Measurements from ENCODE around the gene HINT2. TPM values are rescaled to one million over a fixed set of nuclear protein-coding genes. Genes with fewer than 3 reads are reported as not detected.
A peak's percentile ranks its signal among the peaks of the same experiment; 100 is the strongest.

Gene HINT2
- total and polyA plus RNA-seq, 5 donors = 56.7 to 108 (median 60.4) TPM

DNA sequence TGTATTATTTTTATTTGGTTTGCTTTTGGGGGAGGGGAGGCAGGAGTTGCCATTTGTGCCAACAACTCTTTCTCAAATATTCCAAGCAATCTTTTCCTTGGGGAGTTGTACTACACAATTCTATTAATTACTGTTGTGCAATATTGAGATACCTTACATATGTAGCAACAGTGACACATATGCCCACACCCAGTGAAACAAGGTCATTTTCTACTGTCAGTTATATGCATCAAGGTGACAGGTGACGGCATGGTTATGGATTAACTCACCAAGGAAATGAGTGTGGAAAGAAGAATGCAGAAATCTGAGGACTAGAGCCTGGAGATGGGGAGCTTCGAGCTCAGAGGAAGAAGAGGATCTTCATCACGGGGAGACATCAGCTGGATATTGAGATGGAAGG lies 42.9 kb downstream of the HINT2 start:
- H3K27me3 ChIP-seq (ENCODE audit: control insufficient read depth, insufficient read depth) = no peaks in the 10 kb centered on the region
- intact Hi-C loops (cut with DNase I) = no loop called here
- ATAC-seq = no peak
- 89% methylated on average over 3 of the region's 3 CpGs for WGBS
- no peak overlapping the region for H3K4me3 ChIP-seq (ENCODE audit: low read length)
- peaks cover 12% of the 10 kb centered on the region for H3K4me1 ChIP-seq (ENCODE audit: control insufficient read depth, insufficient read depth, low read length)
- no peak overlapping the region for H3K27ac ChIP-seq (ENCODE audit: low read length)
- no peak for DNase-seq
- no peaks in the 10 kb centered on the region for H3K9me3 ChIP-seq (ENCODE audit: control insufficient read depth, low read length)

DNA sequence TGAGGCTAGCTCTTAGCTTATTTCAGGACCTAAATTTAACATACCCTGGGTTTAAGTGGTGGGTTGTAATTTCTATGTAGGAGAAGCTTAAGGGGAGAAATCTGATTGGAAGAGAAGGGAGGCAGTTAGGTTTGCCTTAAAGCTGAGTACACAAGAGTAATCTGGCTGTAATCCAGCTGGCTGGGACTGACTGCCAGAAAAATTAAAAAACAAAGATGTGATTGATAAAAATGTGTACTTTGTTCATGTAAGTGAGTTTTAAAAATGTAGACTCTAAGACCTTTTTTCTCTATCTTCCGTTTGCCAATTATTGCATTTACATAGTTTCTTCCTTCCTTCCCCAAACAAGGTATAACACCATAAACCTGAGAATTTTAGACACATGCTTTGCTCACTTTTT lies 43.3 kb downstream of the HINT2 start:
- no peak for DNase-seq
- intact Hi-C loops (cut with DNase I) = no loop called here
- H3K27ac ChIP-seq (ENCODE audit: low read length) = no peak overlapping the region
- no peak for ATAC-seq
- H3K27me3 ChIP-seq (ENCODE audit: control insufficient read depth, insufficient read depth) = no peaks in the 10 kb centered on the region
- H3K4me3 ChIP-seq (ENCODE audit: low read length) = no peak overlapping the region
- WGBS = 48% methylated on average over 1 of the region's 1 CpG
- H3K4me1 ChIP-seq (ENCODE audit: control insufficient read depth, insufficient read depth, low read length) = peaks cover 12% of the 10 kb centered on the region
- no peaks in the 10 kb centered on the region for H3K9me3 ChIP-seq (ENCODE audit: control insufficient read depth, low read length)

DNA sequence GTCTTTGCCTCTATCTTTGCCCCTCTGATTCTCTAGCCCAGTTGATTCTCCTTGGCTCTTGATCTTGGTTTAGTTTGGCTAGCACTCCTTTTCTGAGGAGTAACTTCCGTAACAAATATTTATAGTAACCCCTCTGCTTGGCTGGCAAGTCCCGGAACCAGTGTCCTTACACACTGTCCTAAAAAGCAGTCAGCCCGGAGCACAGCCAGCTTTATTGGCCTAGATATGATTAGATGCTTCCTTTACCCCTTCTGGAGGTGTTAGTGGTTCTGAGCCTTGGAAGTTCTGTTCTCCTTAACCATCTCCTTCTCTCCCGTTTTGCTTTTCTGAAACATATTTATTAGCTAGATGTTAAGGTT lies 43.8 kb downstream of the HINT2 start:
- intact Hi-C loops (cut with DNase I) = no loop called here
- peak in 2 of 3 donors; percentile 51 to 82 for DNase-seq
- H3K4me1 ChIP-seq (ENCODE audit: control insufficient read depth, insufficient read depth, low read length) = peaks cover 10% of the 10 kb centered on the region
- H3K4me3 ChIP-seq (ENCODE audit: low read length) = no peak overlapping the region
- H3K27me3 ChIP-seq (ENCODE audit: control insufficient read depth, insufficient read depth) = no peaks in the 10 kb centered on the region
- peak overlapping the region; percentile 58 for H3K27ac ChIP-seq (ENCODE audit: low read length)
- peak; percentile 89 for ATAC-seq
- WGBS = 6% methylated on average over 4 of the region's 4 CpGs
- H3K9me3 ChIP-seq (ENCODE audit: control insufficient read depth, low read length) = no peaks in the 10 kb centered on the region

- intact Hi-C loops (cut with DNase I) = no loop called here
- DNase-seq = no peak
- WGBS = 95% methylated on average over 1 of the region's 1 CpG
- no peaks in the 10 kb centered on the region for H3K27me3 ChIP-seq (ENCODE audit: control insufficient read depth, insufficient read depth)
- H3K4me1 ChIP-seq (ENCODE audit: control insufficient read depth, insufficient read depth, low read length) = peaks cover 6% of the 10 kb centered on the region
- H3K4me3 ChIP-seq (ENCODE audit: low read length) = no peak overlapping the region
- no peak for ATAC-seq
- no peaks in the 10 kb centered on the region for H3K9me3 ChIP-seq (ENCODE audit: control insufficient read depth, low read length)
- H3K27ac ChIP-seq (ENCODE audit: low read length) = no peak overlapping the region
Observed at GRCh38 chr9:35769763-35770162, 45.1 kb downstream of the HINT2 start.

DNA sequence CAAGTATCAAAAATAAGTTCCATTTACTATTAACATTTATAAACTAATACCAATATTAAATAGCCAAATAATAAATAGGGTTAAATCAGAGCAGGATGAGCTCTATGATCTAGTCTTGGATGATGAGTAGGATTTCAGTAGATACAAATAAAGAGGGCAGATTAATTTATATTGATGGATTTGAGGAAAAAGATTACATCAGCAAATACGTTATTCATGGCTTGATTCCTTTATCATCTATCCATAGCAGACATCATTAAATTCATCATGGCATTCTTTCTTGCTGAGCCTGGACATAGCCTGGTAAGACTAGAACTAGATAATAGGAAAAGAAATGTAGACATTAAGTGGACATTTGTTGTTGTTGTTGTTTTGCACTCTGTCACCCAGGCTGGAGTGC lies 47.4 kb downstream of the HINT2 start:
- H3K9me3 ChIP-seq (ENCODE audit: control insufficient read depth, low read length) = no peaks in the 10 kb centered on the region
- no peak overlapping the region for H3K27ac ChIP-seq (ENCODE audit: low read length)
- 89% methylated on average over 1 of the region's 1 CpG for WGBS
- ATAC-seq = no peak
- no peaks in the 10 kb centered on the region for H3K27me3 ChIP-seq (ENCODE audit: control insufficient read depth, insufficient read depth)
- intact Hi-C loops (cut with DNase I) = no loop called here
- no peak for DNase-seq
- no peak overlapping the region for H3K4me3 ChIP-seq (ENCODE audit: low read length)
- peaks cover 6% of the 10 kb centered on the region for H3K4me1 ChIP-seq (ENCODE audit: control insufficient read depth, insufficient read depth, low read length)

DNA sequence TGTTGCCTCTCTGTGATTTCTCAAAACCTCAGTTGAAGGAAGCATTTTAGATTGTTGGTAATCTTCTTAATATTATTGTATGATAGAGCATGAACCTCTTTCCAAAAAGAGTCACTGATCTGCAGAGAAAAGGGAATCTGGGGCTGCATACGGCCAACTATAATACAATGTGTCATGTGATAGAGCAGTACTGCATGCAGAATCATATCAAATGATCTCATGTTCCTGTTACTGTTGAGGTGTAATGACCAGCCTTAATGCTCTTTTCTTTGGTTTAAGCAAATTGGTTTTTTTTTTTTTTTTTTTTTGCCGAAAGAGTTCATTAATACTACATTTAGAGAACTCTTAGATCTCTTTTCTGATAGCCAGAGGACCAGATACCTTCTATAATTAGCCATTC lies 47.8 kb downstream of the HINT2 start:
- no peak for DNase-seq
- no peak for ATAC-seq
- intact Hi-C loops (cut with DNase I) = no loop called here
- Histone ChIP-seq H3K9me3 (ENCODE audit: control insufficient read depth, low read length) (no peaks in the 10 kb centered on the region), H3K4me3 (ENCODE audit: low read length) (no peak overlapping the region), H3K27ac (ENCODE audit: low read length) (no peak overlapping the region), H3K27me3 (ENCODE audit: control insufficient read depth, insufficient read depth) (no peaks in the 10 kb centered on the region), H3K4me1 (ENCODE audit: control insufficient read depth, insufficient read depth, low read length) (peaks cover 5% of the 10 kb centered on the region)
- 87% methylated on average over 2 of the region's 2 CpGs for WGBS

- Histone ChIP-seq H3K27ac (ENCODE audit: low read length) (no peak overlapping the region), H3K4me3 (ENCODE audit: low read length) (no peak overlapping the region), H3K9me3 (ENCODE audit: control insufficient read depth, low read length) (no peaks in the 10 kb centered on the region), H3K4me1 (ENCODE audit: control insufficient read depth, insufficient read depth, low read length) (no peaks in the 10 kb centered on the region), H3K27me3 (ENCODE audit: control insufficient read depth, insufficient read depth) (no peaks in the 10 kb centered on the region)
- ATAC-seq (no peak), DNase-seq (no peak)
- WGBS = 93% methylated on average over 1 of the region's 1 CpG
- intact Hi-C loops (cut with DNase I) = loop anchor here in 1 of 4 donors (2.0 kb wide), 1 partner anchor 35 kb away; no protein-coding TSS in a partner anchor
Observed at GRCh38 chr9:35763803-35764202, 51.0 kb downstream of the HINT2 start.

- ATAC-seq = no peak
- intact Hi-C loops (cut with DNase I) = loop anchor here in 1 of 4 donors (2.0 kb wide), 1 partner anchor 34 kb away; no protein-coding TSS in a partner anchor
- H3K27ac ChIP-seq (ENCODE audit: low read length) = no peak overlapping the region
Observed at GRCh38 chr9:35763181-35763580, 51.7 kb downstream of the HINT2 start.

More at GRCh38 chr9:35763181-35763580, 51.7 kb downstream of the HINT2 start:
- Histone ChIP-seq H3K27me3 (ENCODE audit: control insufficient read depth, insufficient read depth) (no peaks in the 10 kb centered on the region), H3K4me1 (ENCODE audit: control insufficient read depth, insufficient read depth, low read length) (no peaks in the 10 kb centered on the region), H3K4me3 (ENCODE audit: low read length) (no peak overlapping the region), H3K9me3 (ENCODE audit: control insufficient read depth, low read length) (no peaks in the 10 kb centered on the region)
- WGBS = 94% methylated on average over 2 of the region's 2 CpGs
- DNase-seq = no peak

Other genes with a start within 250 kb of the HINT2 start
- 10 to 100 TPM; 25.0 to 35.3 (median 27.4) TPM for gene TESK1, start 209.8 kb downstream of the HINT2 start, total RNA-seq
- gene TESK1, start 209.8 kb downstream of the HINT2 start, polyA plus RNA-seq = 30.5 TPM
- under 1 TPM; 0.58 to 0.68 (median 0.60) TPM for gene CD72, start 196.6 kb downstream of the HINT2 start, total RNA-seq
- 0.66 TPM for gene CD72, start 196.6 kb downstream of the HINT2 start, polyA plus RNA-seq
- 1 to 10 TPM in 1 of 4 donors, under 1 TPM in 1, not detected in 2; 0.26 to 1.5 TPM for gene SIT1, start 164.1 kb downstream of the HINT2 start, total RNA-seq
- gene SIT1, start 164.1 kb downstream of the HINT2 start, polyA plus RNA-seq = 0.14 TPM
- gene RMRP, start 157.0 kb downstream of the HINT2 start, total RNA-seq = over 10,000 TPM; 19,654 to 22,919 (median 21,195) TPM
- gene RMRP, start 157.0 kb downstream of the HINT2 start, polyA plus RNA-seq = 218 TPM
- 10 to 100 TPM; 54.7 to 61.6 (median 60.1) TPM for gene CCDC107, start 156.8 kb downstream of the HINT2 start, total RNA-seq
- 75.0 TPM for gene CCDC107, start 156.8 kb downstream of the HINT2 start, polyA plus RNA-seq
- gene ARHGEF39, start 149.8 kb downstream of the HINT2 start, total RNA-seq = under 1 TPM in 3 of 4 donors, not detected in 1; 0.29 to 0.50 (median 0.34) TPM
- gene ARHGEF39, start 149.8 kb downstream of the HINT2 start, polyA plus RNA-seq = 0.52 TPM
- 1 to 10 TPM in 3 of 4 donors, not detected in 1; 1.0 to 1.2 (median 1.1) TPM for gene CA9, start 141.1 kb downstream of the HINT2 start, total RNA-seq
- 1.4 TPM for gene CA9, start 141.1 kb downstream of the HINT2 start, polyA plus RNA-seq
- gene TPM2, start 125.1 kb downstream of the HINT2 start, total RNA-seq = 100 to 1,000 TPM; 573 to 840 (median 738) TPM
- 2,123 TPM for gene TPM2, start 125.1 kb downstream of the HINT2 start, polyA plus RNA-seq
- 100 to 1,000 TPM; 263 to 375 (median 298) TPM for gene TLN1, start 82.8 kb downstream of the HINT2 start, total RNA-seq
- 171 TPM for gene TLN1, start 82.8 kb downstream of the HINT2 start, polyA plus RNA-seq
- gene CREB3, start 82.4 kb downstream of the HINT2 start, total RNA-seq = 10 to 100 TPM; 24.5 to 35.4 (median 25.7) TPM
- 29.6 TPM for gene CREB3, start 82.4 kb downstream of the HINT2 start, polyA plus RNA-seq
- 100 to 1,000 TPM in 2 of 4 donors, 10 to 100 TPM in 2; 93.7 to 117 (median 102) TPM for gene GBA2, start 65.8 kb downstream of the HINT2 start, total RNA-seq
- gene GBA2, start 65.8 kb downstream of the HINT2 start, polyA plus RNA-seq = 70.3 TPM
- gene RGP1, start 65.8 kb downstream of the HINT2 start, total RNA-seq = 10 to 100 TPM; 25.7 to 35.0 (median 30.4) TPM
- 17.7 TPM for gene RGP1, start 65.8 kb downstream of the HINT2 start, polyA plus RNA-seq
- gene MSMP, start 60.8 kb downstream of the HINT2 start, total RNA-seq = not detected
- 0.27 TPM for gene MSMP, start 60.8 kb downstream of the HINT2 start, polyA plus RNA-seq
- 10 to 100 TPM; 21.3 to 29.9 (median 26.3) TPM for gene NPR2, start 23.5 kb downstream of the HINT2 start, total RNA-seq
- gene NPR2, start 23.5 kb downstream of the HINT2 start, polyA plus RNA-seq = 24.7 TPM
- gene SPAG8, start 2.8 kb downstream of the HINT2 start, total RNA-seq = 1 to 10 TPM; 2.6 to 6.0 (median 4.9) TPM
- gene SPAG8, start 2.8 kb downstream of the HINT2 start, polyA plus RNA-seq = 5.4 TPM
- gene FAM221B, start 13.7 kb upstream of the HINT2 start, total RNA-seq = not detected
- not detected for gene FAM221B, start 13.7 kb upstream of the HINT2 start, polyA plus RNA-seq
- 10 to 100 TPM; 19.5 to 21.3 (median 21.0) TPM for gene TMEM8B, start 14.2 kb upstream of the HINT2 start, total RNA-seq
- 12.7 TPM for gene TMEM8B, start 14.2 kb upstream of the HINT2 start, polyA plus RNA-seq
- gene OR13J1, start 55.4 kb upstream of the HINT2 start, total RNA-seq = not detected
- not detected for gene OR13J1, start 55.4 kb upstream of the HINT2 start, polyA plus RNA-seq
- 1 to 10 TPM; 2.0 to 5.9 (median 5.1) TPM for gene HRCT1, start 91.2 kb upstream of the HINT2 start, total RNA-seq
- gene HRCT1, start 91.2 kb upstream of the HINT2 start, polyA plus RNA-seq = 3.3 TPM
- gene SPAAR, start 94.4 kb upstream of the HINT2 start, total RNA-seq = 1 to 10 TPM; 3.7 to 8.0 (median 5.8) TPM
- gene SPAAR, start 94.4 kb upstream of the HINT2 start, polyA plus RNA-seq = 8.7 TPM
- gene OR2S2, start 143.1 kb upstream of the HINT2 start, total RNA-seq = not detected
- gene OR2S2, start 143.1 kb upstream of the HINT2 start, polyA plus RNA-seq = not detected
- gene RECK, start 221.9 kb upstream of the HINT2 start, total RNA-seq = 10 to 100 TPM in 1 of 4 donors, 1 to 10 TPM in 3; 7.4 to 10.1 (median 8.6) TPM
- gene RECK, start 221.9 kb upstream of the HINT2 start, polyA plus RNA-seq = 4.3 TPM

Data from right cardiac atrium (tissue), 5 donors.